Ishikawa (cell line): ENCODE measurements around the gene MLLT3.

Experiments
- CEBPB ChIP-seq: IDR thresholded peaks from 2 replicates; pipeline ENCODE4 v1.6.1; 2012
- CREB1 ChIP-seq: IDR thresholded peaks from 2 replicates; pipeline ENCODE4 v1.6.1; 2012; ENCODE audit warnings: low read depth
- EGR1 ChIP-seq: IDR thresholded peaks from 2 replicates; pipeline ENCODE4 v1.6.1; 2012
- EP300 ChIP-seq: IDR thresholded peaks from 2 replicates; pipeline ENCODE4 v1.6.1; 2012; ENCODE audit warnings: borderline replicate concordance
- FOXM1 ChIP-seq: IDR thresholded peaks from 2 replicates; pipeline ENCODE4 v1.6.1; 2012; ENCODE audit warnings: low read depth, borderline replicate concordance
- NFIC ChIP-seq: IDR thresholded peaks from 2 replicates; pipeline ENCODE4 v1.6.1; 2012
- RAD21 ChIP-seq: IDR thresholded peaks from 2 replicates; pipeline ENCODE4 v1.6.1; 2012; ENCODE audit warnings: low read depth
- TAF1 ChIP-seq: IDR thresholded peaks from 2 replicates; pipeline ENCODE4 v1.6.1; 2012; ENCODE audit warnings: low read depth, mild to moderate bottlenecking
- TCF12 ChIP-seq: IDR thresholded peaks from 2 replicates; pipeline ENCODE4 v1.6.1; 2012; ENCODE audit warnings: low read depth
- TEAD4 ChIP-seq: IDR thresholded peaks from 2 replicates; pipeline ENCODE4 v1.6.1; 2012
- USF1 ChIP-seq: IDR thresholded peaks from 2 replicates; pipeline ENCODE4 v1.6.1; 2012
- YY1 ChIP-seq: IDR thresholded peaks from 2 replicates; pipeline ENCODE4 v1.6.1; 2012; ENCODE audit warnings: low read depth
- ZBTB7A ChIP-seq: IDR thresholded peaks from 2 replicates; pipeline ENCODE4 v1.6.1; 2012; ENCODE audit warnings: low read depth
- TF ChIP-seq, protein P1 (sequence below): IDR thresholded peaks from 2 replicates; pipeline ENCODE4 v1.6.1; 2012; ENCODE audit warnings: low read depth, mild to moderate bottlenecking
- TF ChIP-seq, protein P2 (sequence below): IDR thresholded peaks from 2 replicates; pipeline ENCODE4 v1.6.1; 2012

Gene MLLT3

GRCh38 chr9:20593105-20593504 is 29.2 kb downstream of the MLLT3 start:
- TF ChIP-seq ZBTB7A (no peak), TCF12 (no peak), USF1 (no peak), RAD21 (no peak)

DNA sequence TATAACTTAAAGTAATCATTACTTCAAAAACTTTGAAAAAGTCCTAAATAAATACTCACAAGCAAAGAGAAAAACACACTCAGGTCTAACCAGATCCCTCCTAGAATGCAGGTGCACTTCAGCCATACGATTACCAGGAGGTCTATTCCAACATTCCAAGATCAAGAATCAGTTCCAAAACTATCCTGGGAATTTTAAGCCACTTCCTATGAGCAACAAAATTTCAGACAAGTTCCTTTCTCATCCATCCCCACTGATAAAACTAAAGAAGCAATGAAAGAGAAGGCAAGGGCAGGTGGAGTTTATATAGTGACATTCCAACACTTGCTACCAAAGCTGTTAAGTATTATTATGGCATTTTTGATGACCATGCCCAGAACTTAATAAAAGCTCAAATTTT is 29.6 kb downstream of the MLLT3 start:
- TF ChIP-seq NFIC (no peak), ZBTB7A (no peak), USF1 (no peak), CREB1 (no peak), EGR1 (no peak), TAF1 (no peak), YY1 (no peak), TCF12 (no peak), RAD21 (no peak), FOXM1 (no peak), TEAD4 (no peak)
- TF ChIP-seq, protein P1, sequence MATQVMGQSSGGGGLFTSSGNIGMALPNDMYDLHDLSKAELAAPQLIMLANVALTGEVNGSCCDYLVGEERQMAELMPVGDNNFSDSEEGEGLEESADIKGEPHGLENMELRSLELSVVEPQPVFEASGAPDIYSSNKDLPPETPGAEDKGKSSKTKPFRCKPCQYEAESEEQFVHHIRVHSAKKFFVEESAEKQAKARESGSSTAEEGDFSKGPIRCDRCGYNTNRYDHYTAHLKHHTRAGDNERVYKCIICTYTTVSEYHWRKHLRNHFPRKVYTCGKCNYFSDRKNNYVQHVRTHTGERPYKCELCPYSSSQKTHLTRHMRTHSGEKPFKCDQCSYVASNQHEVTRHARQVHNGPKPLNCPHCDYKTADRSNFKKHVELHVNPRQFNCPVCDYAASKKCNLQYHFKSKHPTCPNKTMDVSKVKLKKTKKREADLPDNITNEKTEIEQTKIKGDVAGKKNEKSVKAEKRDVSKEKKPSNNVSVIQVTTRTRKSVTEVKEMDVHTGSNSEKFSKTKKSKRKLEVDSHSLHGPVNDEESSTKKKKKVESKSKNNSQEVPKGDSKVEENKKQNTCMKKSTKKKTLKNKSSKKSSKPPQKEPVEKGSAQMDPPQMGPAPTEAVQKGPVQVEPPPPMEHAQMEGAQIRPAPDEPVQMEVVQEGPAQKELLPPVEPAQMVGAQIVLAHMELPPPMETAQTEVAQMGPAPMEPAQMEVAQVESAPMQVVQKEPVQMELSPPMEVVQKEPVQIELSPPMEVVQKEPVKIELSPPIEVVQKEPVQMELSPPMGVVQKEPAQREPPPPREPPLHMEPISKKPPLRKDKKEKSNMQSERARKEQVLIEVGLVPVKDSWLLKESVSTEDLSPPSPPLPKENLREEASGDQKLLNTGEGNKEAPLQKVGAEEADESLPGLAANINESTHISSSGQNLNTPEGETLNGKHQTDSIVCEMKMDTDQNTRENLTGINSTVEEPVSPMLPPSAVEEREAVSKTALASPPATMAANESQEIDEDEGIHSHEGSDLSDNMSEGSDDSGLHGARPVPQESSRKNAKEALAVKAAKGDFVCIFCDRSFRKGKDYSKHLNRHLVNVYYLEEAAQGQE: no peak

- TF ChIP-seq EP300 (no peak), TAF1 (no peak), FOXM1 (no peak), YY1 (no peak), RAD21 (no peak)
Measured at GRCh38 chr9:20591223-20591622, 31.1 kb downstream of the MLLT3 start.

- no peak for TF ChIP-seq CREB1
- TF ChIP-seq TCF12: no peak
Measured at GRCh38 chr9:20584968-20585643, 37.2 kb downstream of the MLLT3 start.

DNA sequence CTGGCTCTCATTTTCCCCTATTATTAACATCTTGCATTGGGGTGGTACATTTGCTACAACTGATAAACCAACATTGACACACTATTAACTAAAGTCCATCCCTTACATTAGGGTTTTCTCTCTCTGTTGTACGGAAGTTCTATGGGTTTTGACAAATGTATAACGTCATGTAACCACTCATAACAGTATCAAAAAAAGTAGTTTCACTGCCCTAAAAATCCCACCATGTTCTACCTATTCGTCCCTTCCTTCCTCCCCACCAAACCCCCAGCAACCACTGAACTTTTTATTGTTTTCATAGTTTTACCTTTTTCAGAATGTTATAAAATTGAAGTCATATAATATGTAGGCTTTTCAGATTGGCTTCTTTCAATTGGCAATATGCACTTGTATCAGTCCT is 40.1 kb downstream of the MLLT3 start:
- TF ChIP-seq YY1: no peak
- no peak for TF ChIP-seq USF1
- TF ChIP-seq RAD21: no peak
- no peak for TF ChIP-seq CREB1
- no peak for TF ChIP-seq EP300

DNA sequence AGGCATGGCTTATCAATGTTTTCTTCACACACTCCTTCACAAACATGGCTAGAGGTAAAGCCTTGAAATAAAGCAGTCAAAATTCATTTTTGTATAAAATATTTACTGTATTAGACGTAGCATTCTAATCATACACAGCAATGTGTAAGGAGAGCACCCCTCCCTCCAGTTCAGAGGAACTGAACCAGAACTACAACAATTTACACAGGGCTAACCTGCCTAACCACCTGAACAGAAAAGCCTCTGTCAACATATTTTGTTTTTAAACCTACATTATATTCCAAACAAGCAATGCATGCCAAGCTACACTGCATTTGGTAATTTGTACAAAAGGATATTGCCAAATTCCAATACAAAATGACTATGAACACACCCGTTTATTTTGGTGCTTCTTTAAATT is 41.6 kb downstream of the MLLT3 start:
- TF ChIP-seq CEBPB: no peak
- no peak for TF ChIP-seq USF1
- TF ChIP-seq, protein P1: no peak
- TF ChIP-seq TEAD4: no peak
- no peak for TF ChIP-seq EGR1
- no peak for TF ChIP-seq CREB1
- TF ChIP-seq TAF1: no peak
- no peak for TF ChIP-seq RAD21
- TF ChIP-seq, protein P2, sequence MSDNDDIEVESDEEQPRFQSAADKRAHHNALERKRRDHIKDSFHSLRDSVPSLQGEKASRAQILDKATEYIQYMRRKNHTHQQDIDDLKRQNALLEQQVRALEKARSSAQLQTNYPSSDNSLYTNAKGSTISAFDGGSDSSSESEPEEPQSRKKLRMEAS: no peak
- no peak for TF ChIP-seq ZBTB7A
- no peak for TF ChIP-seq NFIC
- no peak for TF ChIP-seq EP300
- no peak for TF ChIP-seq FOXM1
- no peak for TF ChIP-seq TCF12
- no peak for TF ChIP-seq YY1
